Ovary (tissue), 9 donors: Measurements from ENCODE around the gene GLI3. TPM values are rescaled to one million over a fixed set of nuclear protein-coding genes. Genes with fewer than 3 reads are reported as not detected.

Experiments used
- DNase-seq, 5 donors: peaks; one replicate each; pipeline ENCODE4 v3.0.0-alpha.2; 2019 to 2020
- H3K27ac ChIP-seq, 2 donors: fragments of 200-600 bp; one replicate each; pipeline versions ENCODE4 v1.5.1 to v1.8.0; 2019 to 2022
- H3K27me3 ChIP-seq: fragments of 200-600 bp; one replicate; pipeline ENCODE4 v1.8.0; 2022
- H3K36me3 ChIP-seq: fragments of 200-600 bp; sonication (generic); one replicate; pipeline ENCODE4 v1.5.1; 2019
- H3K4me1 ChIP-seq: one replicate; pipeline ENCODE4 v1.8.1; 2013; ENCODE audit warnings: mild to moderate bottlenecking, moderate library complexity; ENCODE audit not compliant: insufficient read depth
- H3K4me3 ChIP-seq: fragments of 200-600 bp; sonication (generic); one replicate; pipeline ENCODE4 v1.5.1; 2017
- H3K9me3 ChIP-seq, 2 donors: fragments of 200-600 bp in 1 of 2; sonication (generic) in 1 of 2; one replicate each; pipeline versions ENCODE4 v1.5.1 to v1.8.1; 2013 to 2019; ENCODE audit warnings: mild to moderate bottlenecking in 1 of 2, moderate library complexity in 1 of 2
- EP300 ChIP-seq: sonication (generic); formaldehyde crosslinking; IDR thresholded peaks from one replicate; pipeline ENCODE4 v1.6.1; 2017; ENCODE audit warnings: antibody characterized with exemption
- POLR2A ChIP-seq: fragments of 450-650 bp; IDR thresholded peaks from one replicate; pipeline ENCODE4 v1.6.1; 2017; ENCODE audit warnings: antibody characterized with exemption, mild to moderate bottlenecking, moderate library complexity
- WGBS, 3 donors: extraction: QIAGEN DNeasy Blood & Tissue Kit in 1 of 3; methylation state at CpG; one replicate each; pipeline versions ENCODE4 v1.1.5 to v1.1.7; 2013 to 2017; 5-methylcytosine and 5-hydroxymethylcytosine counted together
- intact Hi-C, 4 donors: fragments of 100-400 bp; cut with DNase I; formaldehyde crosslinking; loops; one replicate each; pipeline versions ENCODE4 v1.11.0 to v1.15.1; 2022 to 2023
- polyA plus RNA-seq, 2 donors: library from polyadenylated mRNA; stranded (reverse); fragments of 200-250 nt in 1 of 2; fragments of 350-450 nt in 1 of 2; fragmentation: Illumina TruSeq in 1 of 2; extraction: RNeasy Lipid Tissue Mini Kit (QIAGEN cat#74804) in 1 of 2; gene quantifications; one replicate each; pipeline ENCODE4 v1.2.3, GENCODE V29; 2013 to 2014
- total RNA-seq, 7 donors: library from RNA; depleted of rRNA in 2 of 7; stranded (reverse); fragments of >200 nt in 2 of 7; fragmentation: NEBNext Ultra II Directional in 3 of 7; extraction: Animal tissue kit (Norgen Biotek cat#: 25700) in 3 of 7; gene quantifications; one replicate each; pipeline versions ENCODE4 v1.1.0 to v1.2.4, GENCODE V29; 2016 to 2023
- TF ChIP-seq, protein P1 (sequence below), 3 donors: fragments of 450-650 bp in 2 of 3; fragments of 200-600 bp in 1 of 3; IDR thresholded peaks; one replicate each; pipeline versions ENCODE4 v1.5.1 to v1.8.0; 2016 to 2022; ENCODE audit warnings: antibody characterized with exemption in 3 of 3, mild to moderate bottlenecking in 1 of 3
- donor health status: DM: no; HTN: no; CAD: no; lungs with moderate emphysema.
- donor health status: DM: no; HTN: no; CAD: no.
- donor health status: Bipolar disorder and iron deficiency.
- donor health status: DM: yes; HTN: yes; CAD: no.
- donor health status: DM: no; HTN: no; CAD: no.
- donor health status: DM: yes; HTN: yes; CAD: no.

GLI3 gene
- total and polyA plus RNA-seq, 9 donors: 9.5 to 67.1 (median 50.5) TPM

DNA sequence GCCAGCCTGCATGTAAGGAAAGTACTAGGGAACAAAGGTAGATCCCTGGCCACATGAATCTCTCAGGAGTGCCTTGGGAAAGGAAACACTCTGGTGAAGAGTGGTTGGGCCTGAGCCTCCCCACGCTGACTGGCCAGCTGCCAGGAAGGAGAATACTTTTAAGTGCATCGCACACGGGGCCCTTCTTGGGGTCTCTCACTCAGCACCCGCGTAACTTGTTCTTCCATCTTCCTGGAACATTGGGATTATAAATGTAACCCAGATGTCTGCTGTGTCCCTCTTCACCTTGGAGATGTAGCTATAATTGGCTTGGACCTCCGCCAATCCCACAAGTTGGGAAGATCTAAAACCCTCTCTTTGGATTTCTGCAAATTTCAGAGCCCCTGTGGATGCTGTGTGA is 4.4 kb upstream of the GLI3 start:
- Histone ChIP-seq H3K27me3 (no peaks in the 10 kb centered on the region), H3K9me3 (no peaks in the 10 kb centered on the region), H3K4me1 (no peaks in the 10 kb centered on the region), H3K27ac (no peak overlapping the region), H3K4me3 (no peak overlapping the region), H3K36me3 (no peaks in the 10 kb centered on the region)
- TF ChIP-seq, protein P1, sequence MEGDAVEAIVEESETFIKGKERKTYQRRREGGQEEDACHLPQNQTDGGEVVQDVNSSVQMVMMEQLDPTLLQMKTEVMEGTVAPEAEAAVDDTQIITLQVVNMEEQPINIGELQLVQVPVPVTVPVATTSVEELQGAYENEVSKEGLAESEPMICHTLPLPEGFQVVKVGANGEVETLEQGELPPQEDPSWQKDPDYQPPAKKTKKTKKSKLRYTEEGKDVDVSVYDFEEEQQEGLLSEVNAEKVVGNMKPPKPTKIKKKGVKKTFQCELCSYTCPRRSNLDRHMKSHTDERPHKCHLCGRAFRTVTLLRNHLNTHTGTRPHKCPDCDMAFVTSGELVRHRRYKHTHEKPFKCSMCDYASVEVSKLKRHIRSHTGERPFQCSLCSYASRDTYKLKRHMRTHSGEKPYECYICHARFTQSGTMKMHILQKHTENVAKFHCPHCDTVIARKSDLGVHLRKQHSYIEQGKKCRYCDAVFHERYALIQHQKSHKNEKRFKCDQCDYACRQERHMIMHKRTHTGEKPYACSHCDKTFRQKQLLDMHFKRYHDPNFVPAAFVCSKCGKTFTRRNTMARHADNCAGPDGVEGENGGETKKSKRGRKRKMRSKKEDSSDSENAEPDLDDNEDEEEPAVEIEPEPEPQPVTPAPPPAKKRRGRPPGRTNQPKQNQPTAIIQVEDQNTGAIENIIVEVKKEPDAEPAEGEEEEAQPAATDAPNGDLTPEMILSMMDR (IDR thresholded peaks at IDR 0.05): no peak
- no peak for TF ChIP-seq POLR2A
- no peak for TF ChIP-seq EP300
- DNase-seq: peak in 1 of 5 donors; percentile 31
- WGBS, 3 donors: 55 to 62% (median 60%) methylated on average over 6 of the region's 6 CpGs
- intact Hi-C loops: no loop called here

DNA sequence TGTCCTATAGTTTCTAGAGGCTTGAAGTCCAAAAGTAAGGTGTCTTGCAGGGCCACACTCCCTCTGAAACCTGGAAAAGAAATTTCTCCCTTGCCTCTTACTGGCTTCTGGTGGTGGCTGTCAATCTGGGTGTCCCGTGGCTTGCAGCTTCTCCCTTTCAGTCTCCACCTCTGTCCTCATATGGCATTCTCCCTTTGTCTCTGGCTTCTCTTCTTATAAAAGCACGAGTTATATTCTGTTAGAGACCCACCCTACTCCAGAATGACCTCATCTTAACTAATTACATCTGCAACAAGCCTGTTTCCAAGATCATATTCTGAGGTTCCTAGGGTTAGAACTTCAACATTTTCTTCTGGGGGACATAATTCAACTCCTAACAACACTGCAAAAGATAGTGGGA is 3.4 kb upstream of the GLI3 start:
- intact Hi-C loops: no loop called here
- no peaks in the 10 kb centered on the region for H3K27me3 ChIP-seq
- no peak for DNase-seq
- H3K4me3 ChIP-seq: no peak overlapping the region
- no peaks in the 10 kb centered on the region for H3K36me3 ChIP-seq
- TF ChIP-seq EP300 (no peak), POLR2A (no peak)
- TF ChIP-seq, protein P1 (IDR thresholded peaks at IDR 0.05): no peak
- no peaks in the 10 kb centered on the region for H3K9me3 ChIP-seq
- no peak overlapping the region for H3K27ac ChIP-seq
- no peaks in the 10 kb centered on the region for H3K4me1 ChIP-seq
- WGBS, 3 donors: 63 to 84% (median 75%) methylated on average over 2 of the region's 2 CpGs

DNA sequence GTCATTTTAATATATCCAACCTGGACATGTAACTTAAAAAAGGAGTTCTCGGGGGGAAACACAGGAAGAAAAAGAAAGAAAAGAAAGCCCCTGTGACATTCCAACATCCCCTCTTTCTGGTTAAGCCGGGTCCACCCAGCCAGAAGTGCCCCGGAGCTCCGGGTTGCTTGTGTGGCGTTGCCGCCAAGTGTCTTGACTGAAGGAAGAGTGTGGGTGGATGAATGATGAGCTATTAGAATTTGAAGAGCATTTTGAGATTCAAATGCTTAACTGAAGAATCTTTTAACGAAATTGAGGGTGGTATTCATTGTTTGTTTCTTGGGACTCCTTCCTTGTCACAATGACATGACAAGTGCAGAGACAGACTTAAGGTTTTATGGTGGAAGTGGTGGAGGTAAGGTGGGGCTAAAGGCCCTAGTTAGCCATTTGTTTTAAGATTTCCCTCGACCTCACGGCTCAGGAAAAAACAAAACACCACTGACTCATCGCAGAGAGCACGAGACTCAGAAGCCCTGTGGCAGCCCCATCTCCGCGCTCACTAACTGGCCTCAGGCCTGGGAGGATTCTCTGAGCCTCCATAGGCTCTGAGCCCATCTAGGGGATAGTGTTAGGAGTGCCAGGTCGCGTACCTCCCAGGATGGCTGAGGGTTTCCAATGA is 1.8 kb upstream of the GLI3 start:
- WGBS, 3 donors: 28 to 38% (median 36%) methylated on average over 15 of the region's 15 CpGs
- no peaks in the 10 kb centered on the region for H3K27me3 ChIP-seq
- peak overlapping the region; percentile 94 to 98 for H3K27ac ChIP-seq
- no peak overlapping the region for H3K4me3 ChIP-seq
- TF ChIP-seq, protein P1 (IDR thresholded peaks at IDR 0.05): no peak
- no peak for TF ChIP-seq EP300
- no peak for TF ChIP-seq POLR2A
- no peaks in the 10 kb centered on the region for H3K4me1 ChIP-seq
- no peaks in the 10 kb centered on the region for H3K36me3 ChIP-seq
- no peaks in the 10 kb centered on the region for H3K9me3 ChIP-seq
- peak; percentile 68 to 79 (median 72) for DNase-seq
- intact Hi-C loops: loop anchor here in 1 of 4 donors (5.0 kb wide), 2 partner anchors 42 to 297 kb away; no protein-coding TSS in a partner anchor

DNA sequence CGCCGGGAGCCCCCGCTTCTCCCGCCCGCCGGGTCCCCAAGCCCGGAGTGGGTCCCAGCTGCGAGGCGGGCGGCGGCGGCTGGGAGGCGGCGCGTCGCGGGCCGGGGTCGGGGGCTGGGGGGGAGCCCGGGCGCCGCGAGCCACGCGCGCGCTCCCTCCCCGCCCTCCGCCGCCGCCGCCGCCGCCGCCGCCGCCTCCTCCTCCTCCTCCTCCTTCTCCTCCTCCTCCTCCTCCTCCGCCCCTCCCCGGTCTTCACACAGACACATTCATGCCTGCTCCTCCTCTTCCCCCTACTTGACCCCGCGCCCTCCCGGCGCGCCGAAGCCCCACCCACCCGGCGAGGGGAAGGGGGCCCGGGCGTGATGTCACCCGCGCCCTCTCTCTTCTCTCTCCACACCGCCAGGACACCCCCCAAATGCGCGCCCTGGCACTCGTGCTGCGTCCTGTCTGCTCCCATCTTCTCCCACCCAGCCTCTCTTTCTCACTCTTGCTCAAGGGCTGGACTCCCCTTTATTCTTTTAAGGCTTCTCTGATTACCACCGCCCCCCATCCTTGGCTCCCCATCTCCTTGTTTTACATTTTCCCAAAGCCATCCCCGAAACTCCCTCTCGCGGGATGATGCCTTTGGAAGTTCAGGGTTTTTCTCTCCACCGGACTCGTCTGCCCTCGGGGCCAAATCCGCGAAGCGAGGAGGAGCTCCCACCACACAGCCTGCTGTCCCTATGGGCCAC is 967 bp upstream of the GLI3 start:
- WGBS, 3 donors: 2% methylated on average over 57 to 61 of the region's 66 CpGs
- no peaks in the 10 kb centered on the region for H3K36me3 ChIP-seq
- TF ChIP-seq EP300 (no peak), POLR2A (peak; percentile 14)
- TF ChIP-seq, protein P1 (IDR thresholded peaks at IDR 0.05): peak in 1 of 3 donors; percentile 4
- no peaks in the 10 kb centered on the region for H3K27me3 ChIP-seq
- peak; percentile 91 to 93 (median 92) for DNase-seq
- peak overlapping the region; percentile 64 for H3K4me3 ChIP-seq
- H3K27ac ChIP-seq: peak overlapping the region; percentile 94 to 98
- H3K4me1 ChIP-seq: peaks cover 1% of the 10 kb centered on the region
- intact Hi-C loops: loop anchor here in 1 of 4 donors (5.0 kb wide), 2 partner anchors 41 to 296 kb away; no protein-coding TSS in a partner anchor
- H3K9me3 ChIP-seq: no peaks in the 10 kb centered on the region
